Measurements from ENCODE around the gene SELE.
"Not testable (repeated sequence)": the region's sequence is repeated elsewhere in the genome, so short reads cannot be mapped to it uniquely, and the experiment has no call there.

Gene SELE

GRCh38 chr1:169715100-169715499 is 18.8 kb downstream of the SELE start:
- DNase-seq, result not testable (repeated sequence)

- not testable (repeated sequence) for DNase-seq
Measured at GRCh38 chr1:169713090-169713489, 20.8 kb downstream of the SELE start.

- DNase-seq, result no peak
Measured at GRCh38 chr1:169712309-169712631, 21.6 kb downstream of the SELE start.

- peak; percentile 84 for DNase-seq
Measured at GRCh38 chr1:169711469-169712308, 22.2 kb downstream of the SELE start, which contains the start of gene SELL. SELL (minus strand) TSS chr1:169711620; CDS start chr1:169711498, 122 bp downstream.

GRCh38 chr1:169708647-169709046 is 25.2 kb downstream of the SELE start:
- peak; percentile 39 for DNase-seq

- DNase-seq, result peak; percentile 55
Measured at GRCh38 chr1:169707912-169708604, 25.8 kb downstream of the SELE start.

- no peak for DNase-seq
Measured at GRCh38 chr1:169704797-169705196, 29.1 kb downstream of the SELE start.

- DNase-seq, result peak; percentile 59
Measured at GRCh38 chr1:169701261-169702005, 32.4 kb downstream of the SELE start.

GRCh38 chr1:169699707-169700106 is 34.2 kb downstream of the SELE start:
- DNase-seq, result no peak

GRCh38 chr1:169698976-169699375 is 34.9 kb downstream of the SELE start:
- peak; percentile 55 for DNase-seq

GRCh38 chr1:169697755-169698154 is 36.1 kb downstream of the SELE start:
- DNase-seq, result no peak

GRCh38 chr1:169696273-169697100 is 37.4 kb downstream of the SELE start:
- DNase-seq, result no peak

- peak; percentile 88 for DNase-seq
Measured at GRCh38 chr1:169694304-169695075, 39.4 kb downstream of the SELE start.

GRCh38 chr1:169692756-169693460 is 41.0 kb downstream of the SELE start:
- peak; percentile 95 for DNase-seq

GRCh38 chr1:169690489-169690888 is 43.4 kb downstream of the SELE start:
- no peak for DNase-seq

GRCh38 chr1:169689395-169689794 is 44.5 kb downstream of the SELE start:
- no peak for DNase-seq

GRCh38 chr1:169688377-169688776 is 45.5 kb downstream of the SELE start:
- DNase-seq, result not testable (repeated sequence)

- DNase-seq, result no peak
Measured at GRCh38 chr1:169683661-169684060, 50.2 kb downstream of the SELE start.

GRCh38 chr1:169683168-169683567 is 50.7 kb downstream of the SELE start:
- peak; percentile 29 for DNase-seq

- no peak for DNase-seq
Measured at GRCh38 chr1:169682071-169682470, 51.8 kb downstream of the SELE start.

GRCh38 chr1:169681140-169681539 is 52.7 kb downstream of the SELE start:
- DNase-seq, result no peak

Data from CD4-positive, alpha-beta T cell treated with Interleukin-4 for 4 hours (primary cell).